Measurements from ENCODE around the gene DSCAM. TPM values are rescaled to one million over a fixed set of nuclear protein-coding genes. Genes with fewer than 3 reads are reported as not detected.

Gene DSCAM
- total RNA-seq, 1 donor: not detected

GRCh38 chr21:40139636-40140035, 707.3 kb downstream of the DSCAM start:
- DNase-seq (ENCODE audit: low read depth): no peak
- H3K4me3 ChIP-seq (ENCODE audit: low read depth, low read length): no peak overlapping the region
- TF ChIP-seq, protein P1, sequence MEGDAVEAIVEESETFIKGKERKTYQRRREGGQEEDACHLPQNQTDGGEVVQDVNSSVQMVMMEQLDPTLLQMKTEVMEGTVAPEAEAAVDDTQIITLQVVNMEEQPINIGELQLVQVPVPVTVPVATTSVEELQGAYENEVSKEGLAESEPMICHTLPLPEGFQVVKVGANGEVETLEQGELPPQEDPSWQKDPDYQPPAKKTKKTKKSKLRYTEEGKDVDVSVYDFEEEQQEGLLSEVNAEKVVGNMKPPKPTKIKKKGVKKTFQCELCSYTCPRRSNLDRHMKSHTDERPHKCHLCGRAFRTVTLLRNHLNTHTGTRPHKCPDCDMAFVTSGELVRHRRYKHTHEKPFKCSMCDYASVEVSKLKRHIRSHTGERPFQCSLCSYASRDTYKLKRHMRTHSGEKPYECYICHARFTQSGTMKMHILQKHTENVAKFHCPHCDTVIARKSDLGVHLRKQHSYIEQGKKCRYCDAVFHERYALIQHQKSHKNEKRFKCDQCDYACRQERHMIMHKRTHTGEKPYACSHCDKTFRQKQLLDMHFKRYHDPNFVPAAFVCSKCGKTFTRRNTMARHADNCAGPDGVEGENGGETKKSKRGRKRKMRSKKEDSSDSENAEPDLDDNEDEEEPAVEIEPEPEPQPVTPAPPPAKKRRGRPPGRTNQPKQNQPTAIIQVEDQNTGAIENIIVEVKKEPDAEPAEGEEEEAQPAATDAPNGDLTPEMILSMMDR (IDR thresholded peaks at IDR 0.05; ENCODE audit: insufficient read depth, low read length): no peak

GRCh38 chr21:40136571-40136970, 710.4 kb downstream of the DSCAM start:
- TF ChIP-seq, protein P1 (IDR thresholded peaks at IDR 0.05; ENCODE audit: insufficient read depth, low read length): no peak
- DNase-seq (ENCODE audit: low read depth): no peak
- H3K4me3 ChIP-seq (ENCODE audit: low read depth, low read length): no peak overlapping the region

DNA sequence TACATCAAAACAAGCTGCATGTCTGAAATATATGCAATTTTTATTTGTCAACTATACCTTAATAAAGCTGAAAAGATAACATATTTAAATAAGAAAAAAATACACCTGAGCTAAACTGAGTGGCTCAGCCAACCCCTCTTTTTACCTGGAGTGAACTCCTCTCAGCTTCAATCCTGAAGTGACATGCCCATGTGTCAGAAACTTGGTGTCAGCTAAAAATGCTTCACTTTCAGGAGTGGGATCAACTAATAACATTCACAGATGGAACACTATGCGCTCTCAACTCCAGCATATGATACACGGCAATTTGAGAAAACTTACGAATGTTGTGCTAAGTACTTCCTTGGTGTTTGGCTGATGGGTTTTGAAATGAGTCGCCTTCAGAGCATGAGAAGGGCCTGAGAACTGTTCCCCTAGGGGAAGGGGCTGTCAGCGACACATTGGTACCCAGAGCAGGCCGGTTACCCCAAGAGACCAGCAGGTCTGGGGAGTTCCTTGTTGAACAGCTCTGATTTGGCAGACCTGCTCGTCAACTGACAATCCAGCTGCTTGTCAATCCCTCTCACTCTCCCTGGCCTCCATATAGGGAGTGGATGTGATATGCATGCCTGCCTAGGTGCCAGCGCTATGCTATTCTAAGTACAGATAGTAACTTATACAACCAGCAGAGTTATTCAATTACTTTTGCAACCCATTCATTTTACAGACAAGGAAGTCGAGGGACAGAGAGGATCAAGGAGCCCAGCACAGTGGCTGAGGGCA, 712.0 kb downstream of the DSCAM start:
- no peak for DNase-seq (ENCODE audit: low read depth)
- no peak overlapping the region for H3K4me3 ChIP-seq (ENCODE audit: low read depth, low read length)
- TF ChIP-seq, protein P1 (IDR thresholded peaks at IDR 0.05; ENCODE audit: insufficient read depth, low read length): no peak

GRCh38 chr21:40130476-40130875, 716.5 kb downstream of the DSCAM start:
- H3K4me3 ChIP-seq (ENCODE audit: low read depth, low read length): no peak overlapping the region
- TF ChIP-seq, protein P1 (IDR thresholded peaks at IDR 0.05; ENCODE audit: insufficient read depth, low read length): no peak
- DNase-seq (ENCODE audit: low read depth): no peak

DNA sequence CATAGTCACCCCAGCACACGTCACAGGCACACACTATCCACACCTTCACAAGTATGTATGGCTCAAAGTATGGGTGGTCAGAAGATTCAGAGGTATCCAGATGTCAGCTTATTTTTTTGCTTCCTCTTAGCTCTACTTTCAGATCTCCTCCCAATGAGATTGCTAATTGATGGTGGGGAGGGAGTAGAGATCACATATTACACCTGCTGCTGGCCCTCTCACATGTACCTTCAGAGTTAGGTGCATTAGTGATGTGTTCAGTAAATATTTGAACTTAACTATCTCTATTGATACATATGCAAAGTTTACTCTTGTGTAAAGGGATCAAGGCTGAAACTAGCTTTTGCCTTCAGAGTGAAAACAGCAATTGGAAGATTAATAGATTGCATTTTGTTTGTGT, 717.1 kb downstream of the DSCAM start:
- no peak overlapping the region for H3K4me3 ChIP-seq (ENCODE audit: low read depth, low read length)
- TF ChIP-seq, protein P1 (IDR thresholded peaks at IDR 0.05; ENCODE audit: insufficient read depth, low read length): no peak
- no peak for DNase-seq (ENCODE audit: low read depth)

GRCh38 chr21:40128891-40129290, 718.1 kb downstream of the DSCAM start:
- TF ChIP-seq, protein P1 (IDR thresholded peaks at IDR 0.05; ENCODE audit: insufficient read depth, low read length): no peak
- no peak for DNase-seq (ENCODE audit: low read depth)
- H3K4me3 ChIP-seq (ENCODE audit: low read depth, low read length): no peak overlapping the region
